ENCODE results near the gene CLNK.

GRCh38 chr4:10682397-10682796, 2.2 kb downstream of the CLNK start:
- TF ChIP-seq, protein P1, sequence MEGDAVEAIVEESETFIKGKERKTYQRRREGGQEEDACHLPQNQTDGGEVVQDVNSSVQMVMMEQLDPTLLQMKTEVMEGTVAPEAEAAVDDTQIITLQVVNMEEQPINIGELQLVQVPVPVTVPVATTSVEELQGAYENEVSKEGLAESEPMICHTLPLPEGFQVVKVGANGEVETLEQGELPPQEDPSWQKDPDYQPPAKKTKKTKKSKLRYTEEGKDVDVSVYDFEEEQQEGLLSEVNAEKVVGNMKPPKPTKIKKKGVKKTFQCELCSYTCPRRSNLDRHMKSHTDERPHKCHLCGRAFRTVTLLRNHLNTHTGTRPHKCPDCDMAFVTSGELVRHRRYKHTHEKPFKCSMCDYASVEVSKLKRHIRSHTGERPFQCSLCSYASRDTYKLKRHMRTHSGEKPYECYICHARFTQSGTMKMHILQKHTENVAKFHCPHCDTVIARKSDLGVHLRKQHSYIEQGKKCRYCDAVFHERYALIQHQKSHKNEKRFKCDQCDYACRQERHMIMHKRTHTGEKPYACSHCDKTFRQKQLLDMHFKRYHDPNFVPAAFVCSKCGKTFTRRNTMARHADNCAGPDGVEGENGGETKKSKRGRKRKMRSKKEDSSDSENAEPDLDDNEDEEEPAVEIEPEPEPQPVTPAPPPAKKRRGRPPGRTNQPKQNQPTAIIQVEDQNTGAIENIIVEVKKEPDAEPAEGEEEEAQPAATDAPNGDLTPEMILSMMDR (IDR thresholded peaks at IDR 0.05; ENCODE audit: low read length) = no peak
- TF ChIP-seq EZH2 (IDR thresholded peaks at IDR 0.05; ENCODE audit: borderline replicate concordance, low read length) = no peak

Measured in OCI-LY1 (cell line).